Neuronal stem cell (in vitro differentiated cells): Measurements from ENCODE around the gene FMN1. TPM values are rescaled to one million over a fixed set of nuclear protein-coding genes. Genes with fewer than 3 reads are reported as not detected.
A peak's percentile ranks its signal among the peaks of the same experiment; 100 is the strongest.

Experiments used
- DNase-seq: peaks from one replicate; pipeline ENCODE4 v3.0.0-alpha.2; 2013; ENCODE audit warnings: low spot score
- H2AFZ ChIP-seq: one replicate; pipeline ENCODE4 v1.6.1; 2013; ENCODE audit warnings: mild to moderate bottlenecking, low read length, inconsistent platforms
- H2AK5ac ChIP-seq: 2 replicates; pipeline ENCODE4 v1.6.1; 2013; ENCODE audit warnings: low read depth, mild to moderate bottlenecking, inconsistent platforms, low read length, moderate library complexity, mixed read lengths
- H2BK120ac ChIP-seq: 2 replicates; pipeline ENCODE4 v1.6.1; 2013; ENCODE audit warnings: low read depth, mild to moderate bottlenecking, inconsistent platforms, low read length, moderate library complexity, mixed read lengths
- H2BK12ac ChIP-seq: one replicate; pipeline ENCODE4 v1.6.1; 2013; ENCODE audit warnings: low read length, inconsistent platforms
- H2BK15ac ChIP-seq: 2 replicates; pipeline ENCODE4 v1.6.1; 2013; ENCODE audit warnings: mild to moderate bottlenecking, low read length, inconsistent platforms, mixed read lengths
- H2BK5ac ChIP-seq: one replicate; pipeline ENCODE4 v1.6.1; 2013; ENCODE audit warnings: inconsistent platforms, mild to moderate bottlenecking, low read length, moderate library complexity
- H3K14ac ChIP-seq: one replicate; pipeline ENCODE4 v1.6.1; 2013; ENCODE audit warnings: low read length, inconsistent platforms
- H3K18ac ChIP-seq: 2 replicates; pipeline ENCODE4 v1.6.1; 2013; ENCODE audit warnings: low read length, inconsistent platforms
- H3K23ac ChIP-seq: 2 replicates; pipeline ENCODE4 v1.6.1; 2013; ENCODE audit warnings: low read depth, mild to moderate bottlenecking, mixed read lengths, low read length, inconsistent platforms; ENCODE audit not compliant: poor library complexity
- H3K27ac ChIP-seq: replicated peaks from 3 replicates; pipeline ENCODE4 v1.5.1; 2013; ENCODE audit warnings: low read length, inconsistent platforms
- H3K27me3 ChIP-seq, 3 experiments: 2 replicates each; pipeline ENCODE4 v1.6.1; 2013; ENCODE audit warnings: low read length in 3 of 3, mild to moderate bottlenecking in 2 of 3, inconsistent platforms in 1 of 3, low read depth in 1 of 3, mixed read lengths in 1 of 3, moderate library complexity in 1 of 3; ENCODE audit not compliant: control insufficient read depth in 3 of 3, insufficient read depth in 3 of 3
- H3K36me3 ChIP-seq, 2 donors: replicated peaks in 1 of 2; 2 replicates each; pipeline ENCODE4 v1.6.1; 2013; ENCODE audit warnings: low read length in 2 of 2; ENCODE audit not compliant: control insufficient read depth in 2 of 2, insufficient read depth in 2 of 2
- H3K4ac ChIP-seq: 2 replicates; pipeline ENCODE4 v1.6.1; 2013; ENCODE audit warnings: inconsistent platforms, mild to moderate bottlenecking, low read length, moderate library complexity
- H3K4me1 ChIP-seq, 2 donors: 1 replicate in 1 of 2; 2 replicates in 1 of 2; pipeline ENCODE4 v1.6.1; 2013; ENCODE audit warnings: low read length in 2 of 2, low read depth in 1 of 2; ENCODE audit not compliant: control insufficient read depth in 2 of 2, insufficient read depth in 1 of 2
- H3K4me2 ChIP-seq: one replicate; pipeline ENCODE4 v1.6.1; 2013; ENCODE audit warnings: mild to moderate bottlenecking, low read length, inconsistent platforms; ENCODE audit not compliant: insufficient read depth, poor library complexity, severe bottlenecking
- H3K4me3 ChIP-seq, 2 donors: 2 replicates each; pipeline ENCODE4 v1.5.1; 2013; ENCODE audit warnings: low read length in 2 of 2, mild to moderate bottlenecking in 2 of 2, inconsistent platforms in 1 of 2, moderate library complexity in 1 of 2
- H3K79me1 ChIP-seq: one replicate; pipeline ENCODE4 v1.6.1; 2013; ENCODE audit warnings: low read depth, mild to moderate bottlenecking, inconsistent platforms, low read length, moderate library complexity
- H3K9ac ChIP-seq: one replicate; pipeline ENCODE4 v1.6.1; 2013; ENCODE audit warnings: mild to moderate bottlenecking, low read depth, low read length, inconsistent platforms; ENCODE audit not compliant: poor library complexity
- H3K9me3 ChIP-seq, 2 donors: replicated peaks in 1 of 2; 2 replicates each; pipeline versions ENCODE3 to v1.6.1; 2013; ENCODE audit warnings: low read length in 2 of 2, mild to moderate bottlenecking in 2 of 2, inconsistent platforms in 1 of 2, low read depth in 1 of 2, mixed read lengths in 1 of 2, moderate library complexity in 1 of 2; ENCODE audit not compliant: control insufficient read depth in 2 of 2, insufficient read depth in 1 of 2
- H4K8ac ChIP-seq: one replicate; pipeline ENCODE4 v1.6.1; 2013; ENCODE audit warnings: low read depth, mild to moderate bottlenecking, inconsistent platforms, low read length, moderate library complexity
- H4K91ac ChIP-seq: one replicate; pipeline ENCODE4 v1.6.1; 2013; ENCODE audit warnings: low read length, low read depth, mild to moderate bottlenecking, inconsistent platforms; ENCODE audit not compliant: poor library complexity
- WGBS, 2 donors: extraction: QIAGEN DNeasy Blood & Tissue Kit; methylation state at CpG; one replicate each; pipeline ENCODE4 v1.1.7; 2013; ENCODE audit warnings: missing lambda C conversion rate in 2 of 2, mixed read lengths in 1 of 2; ENCODE audit not compliant: insufficient read length in 2 of 2, insufficient replicate concordance in 1 of 2; ENCODE audit errors: extremely low coverage in 2 of 2; 5-methylcytosine and 5-hydroxymethylcytosine counted together
- polyA plus RNA-seq, 2 experiments: library from polyadenylated mRNA; stranded (reverse); fragments of 200-250 nt; gene quantifications; one replicate each; pipeline ENCODE4 v1.2.3, GENCODE V29; 2013

FMN1 gene, protein sequence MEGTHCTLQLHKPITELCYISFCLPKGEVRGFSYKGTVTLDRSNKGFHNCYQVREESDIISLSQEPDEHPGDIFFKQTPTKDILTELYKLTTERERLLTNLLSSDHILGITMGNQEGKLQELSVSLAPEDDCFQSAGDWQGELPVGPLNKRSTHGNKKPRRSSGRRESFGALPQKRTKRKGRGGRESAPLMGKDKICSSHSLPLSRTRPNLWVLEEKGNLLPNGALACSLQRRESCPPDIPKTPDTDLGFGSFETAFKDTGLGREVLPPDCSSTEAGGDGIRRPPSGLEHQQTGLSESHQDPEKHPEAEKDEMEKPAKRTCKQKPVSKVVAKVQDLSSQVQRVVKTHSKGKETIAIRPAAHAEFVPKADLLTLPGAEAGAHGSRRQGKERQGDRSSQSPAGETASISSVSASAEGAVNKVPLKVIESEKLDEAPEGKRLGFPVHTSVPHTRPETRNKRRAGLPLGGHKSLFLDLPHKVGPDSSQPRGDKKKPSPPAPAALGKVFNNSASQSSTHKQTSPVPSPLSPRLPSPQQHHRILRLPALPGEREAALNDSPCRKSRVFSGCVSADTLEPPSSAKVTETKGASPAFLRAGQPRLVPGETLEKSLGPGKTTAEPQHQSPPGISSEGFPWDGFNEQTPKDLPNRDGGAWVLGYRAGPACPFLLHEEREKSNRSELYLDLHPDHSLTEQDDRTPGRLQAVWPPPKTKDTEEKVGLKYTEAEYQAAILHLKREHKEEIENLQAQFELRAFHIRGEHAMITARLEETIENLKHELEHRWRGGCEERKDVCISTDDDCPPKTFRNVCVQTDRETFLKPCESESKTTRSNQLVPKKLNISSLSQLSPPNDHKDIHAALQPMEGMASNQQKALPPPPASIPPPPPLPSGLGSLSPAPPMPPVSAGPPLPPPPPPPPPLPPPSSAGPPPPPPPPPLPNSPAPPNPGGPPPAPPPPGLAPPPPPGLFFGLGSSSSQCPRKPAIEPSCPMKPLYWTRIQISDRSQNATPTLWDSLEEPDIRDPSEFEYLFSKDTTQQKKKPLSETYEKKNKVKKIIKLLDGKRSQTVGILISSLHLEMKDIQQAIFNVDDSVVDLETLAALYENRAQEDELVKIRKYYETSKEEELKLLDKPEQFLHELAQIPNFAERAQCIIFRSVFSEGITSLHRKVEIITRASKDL (N-terminal part only)
- polyA plus RNA-seq (2013, experiment 1 of 2) = 0.56 TPM
- 0.39 TPM for polyA plus RNA-seq (2013, experiment 2 of 2)

DNA sequence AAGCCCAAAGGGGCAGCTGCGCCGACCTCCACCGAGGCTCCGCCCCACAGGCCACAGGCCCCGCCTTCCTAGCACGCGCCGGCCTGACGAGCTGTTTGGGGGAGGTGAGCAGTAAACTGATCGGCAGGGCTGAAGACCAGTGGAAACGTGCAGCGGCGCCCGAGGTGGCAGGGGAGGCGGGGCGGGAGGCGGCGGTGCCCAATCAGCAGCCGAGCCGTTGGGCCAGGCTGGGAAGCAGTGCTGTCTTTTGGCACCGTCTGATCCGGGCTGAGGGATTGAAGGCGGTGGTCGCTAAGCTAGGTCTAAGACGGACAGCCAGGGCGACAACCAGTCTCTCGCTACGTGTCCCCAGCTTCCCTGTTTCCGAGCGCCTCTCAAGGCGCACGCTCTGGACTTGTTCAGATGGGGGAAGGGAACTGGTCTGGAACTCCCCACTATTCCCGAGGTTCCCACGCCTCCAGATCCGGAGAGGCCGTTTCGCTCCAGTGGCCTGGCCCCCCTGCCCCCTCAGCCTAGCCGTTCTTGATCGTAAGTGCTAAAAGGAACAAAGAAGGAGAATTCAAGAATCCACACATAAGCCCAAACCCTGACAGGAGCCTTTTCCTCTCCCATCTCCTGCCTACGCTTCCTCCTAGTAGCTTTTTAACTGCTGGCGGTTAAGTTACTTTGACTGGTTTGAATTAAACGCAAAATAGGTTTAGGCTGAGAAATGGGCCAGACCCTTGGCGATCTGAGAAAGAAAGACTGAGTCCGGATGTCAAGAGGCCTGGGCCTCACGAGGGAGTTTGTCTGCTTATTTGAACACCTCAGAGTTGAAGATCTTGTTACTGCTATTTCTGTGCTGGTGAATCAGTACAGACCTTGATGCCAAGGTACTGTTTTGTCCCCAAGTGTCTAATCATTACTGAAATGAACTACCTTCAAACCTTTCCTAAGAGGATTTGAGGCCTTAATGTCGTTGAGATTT lies at the start of gene FMN1:
FMN1 (minus strand) TSS at position 11 of the 967 bp plus-strand sequence. CDS start 39,800 bp downstream, outside the sequence.
- no peak within 1 kb of the TSS for H2BK12ac ChIP-seq

DNA sequence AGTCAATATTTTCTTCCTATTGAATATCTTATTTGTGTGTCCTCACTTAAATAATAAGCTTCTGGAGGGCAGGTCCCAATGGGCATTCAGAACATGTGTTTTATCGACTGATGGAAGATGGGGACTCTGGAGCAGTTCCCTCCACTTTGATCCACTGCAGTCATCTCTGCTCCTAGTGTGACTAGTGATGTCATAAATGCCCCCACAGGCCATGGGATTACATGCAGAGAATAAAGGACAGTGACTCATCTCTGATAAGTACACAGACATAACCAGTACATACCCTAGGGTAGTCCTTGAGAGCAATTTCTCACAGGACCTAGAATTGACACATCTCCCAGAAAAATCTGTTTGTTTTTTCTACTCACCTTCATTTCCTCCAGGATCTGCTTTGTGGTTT lies 49.4 kb upstream of the FMN1 start:
- Histone ChIP-seq H3K36me3 (no peaks in the 10 kb centered on the region), H2BK15ac (no peak overlapping the region), H2AK5ac (no peak overlapping the region), H3K4ac (no peak overlapping the region), H2BK5ac (no peak overlapping the region), H3K4me2 (no peak overlapping the region), H3K79me1 (no peaks in the 10 kb centered on the region), H3K9me3 (no peaks in the 10 kb centered on the region), H2AFZ (no peak overlapping the region), H4K91ac (no peak overlapping the region), H3K18ac (no peak overlapping the region), H3K4me3 (no peak overlapping the region), H3K4me1 (peaks cover 7 to 10% of the 10 kb centered on the region in 2 donors), H2BK120ac (no peak overlapping the region), H3K9ac (no peak overlapping the region), H3K27me3 (no peaks in the 10 kb centered on the region), H3K27ac (no peak overlapping the region), H4K8ac (no peak overlapping the region), H3K14ac (no peak overlapping the region), H2BK12ac (no peak overlapping the region), H3K23ac (no peak overlapping the region)
- WGBS, 2 donors = no CpG with 5 or more reads among the region's 1 CpG
- DNase-seq = no peak

More for the DNA sequence above, at the start of gene FMN1:
- DNase-seq = peak; percentile 95
- Histone ChIP-seq H3K4me1 (peaks cover 10 to 14% of the 10 kb centered on the region in 2 donors), H3K23ac (no peak within 1 kb of the TSS), H2AFZ (peak within 1 kb of the TSS; percentile 98), H3K18ac (peak within 1 kb of the TSS; percentile 91), H3K9ac (peak within 1 kb of the TSS; percentile 72), H3K4ac (no peak within 1 kb of the TSS), H3K79me1 (no peaks in the 10 kb centered on the region), H3K27ac (no peak within 1 kb of the TSS), H2BK120ac (no peak within 1 kb of the TSS), H3K36me3 (no peaks in the 10 kb centered on the region), H3K4me2 (peak within 1 kb of the TSS; percentile 83), H2AK5ac (no peak within 1 kb of the TSS), H2BK5ac (no peak within 1 kb of the TSS), H3K14ac (no peak within 1 kb of the TSS), H4K91ac (no peak within 1 kb of the TSS), H4K8ac (no peak within 1 kb of the TSS), H3K9me3 (no peaks in the 10 kb centered on the region), H3K27me3 (peaks cover 0 to 21% (median 2%) of the 10 kb centered on the region in 3 experiments), H3K4me3 (peak within 1 kb of the TSS; percentile 44 to 79), H2BK15ac (peak within 1 kb of the TSS; percentile 72)
- no CpG with 5 or more reads among the region's 46 CpGs for WGBS, 2 donors

DNA sequence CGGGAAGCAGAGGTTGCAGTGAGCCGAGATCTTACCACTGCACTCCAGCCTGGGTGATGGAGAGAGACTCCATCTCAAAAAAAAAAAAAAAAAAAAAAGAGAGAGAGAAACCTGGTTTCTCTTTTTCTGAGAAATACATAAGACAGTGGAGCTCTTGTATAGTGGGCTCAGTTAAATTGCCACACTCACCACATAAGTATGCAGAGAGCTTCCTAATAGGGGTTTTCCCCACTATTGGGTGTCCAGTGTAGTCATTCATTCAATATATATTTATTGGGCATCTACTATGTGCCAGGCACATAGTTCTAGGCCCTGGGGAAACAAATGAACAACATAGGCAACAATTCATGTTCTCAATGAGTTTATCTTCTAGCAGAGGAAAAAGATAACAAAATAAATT lies 48.9 kb upstream of the FMN1 start:
- H3K79me1 ChIP-seq = no peaks in the 10 kb centered on the region
- H3K27ac ChIP-seq = no peak overlapping the region
- H3K9me3 ChIP-seq = no peaks in the 10 kb centered on the region
- no peak overlapping the region for H3K4ac ChIP-seq
- H3K18ac ChIP-seq = no peak overlapping the region
- no peak overlapping the region for H2BK120ac ChIP-seq
- H3K9ac ChIP-seq = no peak overlapping the region
- no peak overlapping the region for H2BK12ac ChIP-seq
- H3K4me1 ChIP-seq = peaks cover 7 to 10% of the 10 kb centered on the region in 2 donors
- H2BK5ac ChIP-seq = no peak overlapping the region
- H3K4me2 ChIP-seq = no peak overlapping the region
- H4K8ac ChIP-seq = no peak overlapping the region
- H2AK5ac ChIP-seq = no peak overlapping the region
- H2AFZ ChIP-seq = no peak overlapping the region
- H3K4me3 ChIP-seq = no peak overlapping the region
- H3K14ac ChIP-seq = no peak overlapping the region
- no peak overlapping the region for H3K23ac ChIP-seq
- no peak overlapping the region for H4K91ac ChIP-seq
- no peaks in the 10 kb centered on the region for H3K27me3 ChIP-seq
- H2BK15ac ChIP-seq = no peak overlapping the region
- WGBS, 2 donors = no CpG with 5 or more reads among the region's 2 CpGs
- DNase-seq = no peak
- no peaks in the 10 kb centered on the region for H3K36me3 ChIP-seq
